Osteocyte (in vitro differentiated cells): ENCODE data around the gene HSPB1. TPM values are rescaled to one million over a fixed set of nuclear protein-coding genes. Genes with fewer than 3 reads are reported as not detected.

Experiments used
- DNase-seq: peaks from one replicate; pipeline ENCODE4 v3.0.0; 2021; ENCODE audit warnings: mixed read lengths; ENCODE audit not compliant: unreplicated experiment; ENCODE audit errors: extremely low spot score
- H3K27ac Mint-ChIP-seq: one replicate; pipeline ENCODE4 v1.8.0; 2021; ENCODE audit warnings: mild to moderate bottlenecking, mixed read lengths; ENCODE audit not compliant: unreplicated experiment
- H3K27me3 Mint-ChIP-seq: one replicate; pipeline ENCODE4 v1.8.0; 2021; ENCODE audit warnings: mixed read lengths; ENCODE audit not compliant: unreplicated experiment
- H3K36me3 Mint-ChIP-seq: one replicate; pipeline ENCODE4 v1.8.0; 2021; ENCODE audit warnings: mixed read lengths; ENCODE audit not compliant: unreplicated experiment
- H3K4me1 Mint-ChIP-seq: one replicate; pipeline ENCODE4 v1.8.0; 2021; ENCODE audit warnings: mixed read lengths; ENCODE audit not compliant: unreplicated experiment
- H3K4me3 Mint-ChIP-seq: one replicate; pipeline ENCODE4 v1.8.0; 2021; ENCODE audit warnings: mild to moderate bottlenecking, moderate library complexity, mixed read lengths; ENCODE audit not compliant: unreplicated experiment
- H3K9me3 Mint-ChIP-seq: one replicate; pipeline ENCODE4 v1.8.0; 2021; ENCODE audit warnings: mixed read lengths; ENCODE audit not compliant: unreplicated experiment
- total RNA-seq: library from RNA; stranded (reverse); gene quantifications from 2 replicates; pipeline ENCODE4 v1.2.1, GENCODE V29; 2021
- TF ChIP-seq, protein P1 (sequence below): fragments of 200-600 bp; sonication (generic); IDR thresholded peaks from 2 replicates; pipeline ENCODE4 v1.5.0; 2021; ENCODE audit warnings: antibody characterized with exemption, mild to moderate bottlenecking, moderate library complexity

The HSPB1 gene
- total RNA-seq, 1 donor from 2014 or later, result 251 TPM

DNA sequence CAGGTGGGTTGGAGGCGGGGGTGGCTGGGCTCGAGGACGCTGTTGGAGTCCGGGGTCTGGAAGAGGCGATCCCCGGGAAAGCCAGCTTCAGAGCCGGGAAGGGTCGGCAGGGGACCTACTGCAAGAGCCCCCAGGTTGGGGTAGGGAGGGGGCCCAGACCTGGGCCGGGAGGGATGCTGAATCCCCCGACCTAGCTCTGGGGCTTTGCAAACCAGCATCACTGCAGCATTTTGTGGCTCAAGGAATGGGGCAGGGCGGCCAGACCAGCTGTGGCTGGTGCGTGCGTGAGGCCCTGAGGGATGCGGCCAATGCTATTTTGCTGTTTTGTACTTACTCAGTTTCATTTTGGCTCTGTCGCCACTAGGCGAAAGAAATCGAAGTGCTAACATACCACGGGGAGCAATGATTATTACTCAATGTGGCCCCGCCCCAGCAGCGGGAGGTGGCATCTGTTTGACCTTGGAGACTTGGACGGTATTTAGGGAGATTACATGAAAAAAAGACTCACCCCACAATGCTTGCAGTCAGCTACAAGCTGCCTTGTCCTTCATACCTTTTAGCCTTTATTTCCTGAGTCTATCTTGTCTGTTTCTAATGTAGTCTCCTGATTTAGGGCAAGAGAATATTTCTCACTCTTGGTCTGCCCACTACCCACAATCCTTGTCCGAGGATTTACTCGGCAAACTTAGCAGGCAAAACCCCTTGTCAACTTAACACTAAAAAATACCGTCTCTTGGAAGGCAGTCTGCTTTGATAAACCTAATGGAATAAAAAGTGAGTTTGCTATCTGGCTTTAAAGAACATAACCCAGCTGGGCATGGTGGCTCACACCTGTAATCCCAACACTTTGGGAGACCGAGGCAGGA lies 16.2 kb downstream of the HSPB1 start:
- TF ChIP-seq, protein P1, sequence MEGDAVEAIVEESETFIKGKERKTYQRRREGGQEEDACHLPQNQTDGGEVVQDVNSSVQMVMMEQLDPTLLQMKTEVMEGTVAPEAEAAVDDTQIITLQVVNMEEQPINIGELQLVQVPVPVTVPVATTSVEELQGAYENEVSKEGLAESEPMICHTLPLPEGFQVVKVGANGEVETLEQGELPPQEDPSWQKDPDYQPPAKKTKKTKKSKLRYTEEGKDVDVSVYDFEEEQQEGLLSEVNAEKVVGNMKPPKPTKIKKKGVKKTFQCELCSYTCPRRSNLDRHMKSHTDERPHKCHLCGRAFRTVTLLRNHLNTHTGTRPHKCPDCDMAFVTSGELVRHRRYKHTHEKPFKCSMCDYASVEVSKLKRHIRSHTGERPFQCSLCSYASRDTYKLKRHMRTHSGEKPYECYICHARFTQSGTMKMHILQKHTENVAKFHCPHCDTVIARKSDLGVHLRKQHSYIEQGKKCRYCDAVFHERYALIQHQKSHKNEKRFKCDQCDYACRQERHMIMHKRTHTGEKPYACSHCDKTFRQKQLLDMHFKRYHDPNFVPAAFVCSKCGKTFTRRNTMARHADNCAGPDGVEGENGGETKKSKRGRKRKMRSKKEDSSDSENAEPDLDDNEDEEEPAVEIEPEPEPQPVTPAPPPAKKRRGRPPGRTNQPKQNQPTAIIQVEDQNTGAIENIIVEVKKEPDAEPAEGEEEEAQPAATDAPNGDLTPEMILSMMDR, result peak; percentile 53
- H3K4me1 Mint-ChIP-seq, result peaks cover 25% of the 10 kb centered on the region
- no peaks in the 10 kb centered on the region for H3K27me3 Mint-ChIP-seq
- no peaks in the 10 kb centered on the region for H3K36me3 Mint-ChIP-seq
- DNase-seq, result peak; percentile 88
- H3K27ac Mint-ChIP-seq, result peak overlapping the region; percentile 98
- no peaks in the 10 kb centered on the region for H3K9me3 Mint-ChIP-seq
- peak overlapping the region; percentile 90 for H3K4me3 Mint-ChIP-seq

DNA sequence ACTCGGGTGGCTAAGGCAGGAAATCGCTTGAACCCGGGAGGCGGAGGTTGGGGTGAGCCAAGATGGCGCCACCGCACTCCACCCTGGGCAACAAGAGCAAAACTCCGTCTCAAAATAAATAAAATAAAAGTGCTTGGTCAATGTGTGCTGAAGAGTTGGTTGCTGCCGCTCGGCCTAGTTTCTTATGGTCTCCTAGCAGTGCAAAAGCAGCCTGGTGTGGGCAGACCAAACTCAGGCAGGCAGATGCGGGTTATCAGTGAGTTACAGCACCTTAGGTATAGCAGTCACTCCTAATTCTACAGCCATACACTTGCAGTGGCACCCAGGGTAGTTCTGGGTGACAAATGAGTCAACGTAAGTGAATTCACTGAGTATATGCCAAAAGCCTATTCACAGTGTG lies 22.6 kb downstream of the HSPB1 start:
- Mint-ChIP-seq H3K27me3 (no peaks in the 10 kb centered on the region), H3K9me3 (no peaks in the 10 kb centered on the region), H3K27ac (no peak overlapping the region), H3K36me3 (peaks cover 33% of the 10 kb centered on the region), H3K4me3 (no peak overlapping the region), H3K4me1 (peaks cover 12% of the 10 kb centered on the region)
- TF ChIP-seq, protein P1, result no peak
- no peak for DNase-seq

DNA sequence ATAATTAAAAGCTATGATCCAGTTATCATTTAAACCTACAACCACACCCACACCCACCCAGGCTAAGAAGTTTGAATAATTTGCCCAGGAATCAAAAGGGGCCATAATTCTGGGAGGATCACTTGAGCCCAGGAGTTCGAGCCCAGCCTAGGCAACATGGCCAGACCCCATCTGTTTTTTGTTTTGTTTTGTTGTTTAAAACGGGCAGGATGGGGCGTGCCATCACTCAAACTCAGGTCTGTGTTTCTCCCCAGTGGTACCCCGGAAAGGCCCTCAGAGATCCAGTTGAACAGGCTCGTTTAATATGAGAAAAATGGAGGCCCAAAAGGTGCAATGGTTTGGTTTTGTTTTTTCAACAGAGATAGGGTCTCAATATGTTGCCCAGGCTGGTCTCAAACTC lies 23.3 kb downstream of the HSPB1 start:
- H3K4me1 Mint-ChIP-seq, result peaks cover 12% of the 10 kb centered on the region
- H3K27ac Mint-ChIP-seq, result no peak overlapping the region
- DNase-seq, result no peak
- H3K9me3 Mint-ChIP-seq, result no peaks in the 10 kb centered on the region
- peaks cover 34% of the 10 kb centered on the region for H3K36me3 Mint-ChIP-seq
- no peak overlapping the region for H3K4me3 Mint-ChIP-seq
- TF ChIP-seq, protein P1, result no peak
- no peaks in the 10 kb centered on the region for H3K27me3 Mint-ChIP-seq

DNA sequence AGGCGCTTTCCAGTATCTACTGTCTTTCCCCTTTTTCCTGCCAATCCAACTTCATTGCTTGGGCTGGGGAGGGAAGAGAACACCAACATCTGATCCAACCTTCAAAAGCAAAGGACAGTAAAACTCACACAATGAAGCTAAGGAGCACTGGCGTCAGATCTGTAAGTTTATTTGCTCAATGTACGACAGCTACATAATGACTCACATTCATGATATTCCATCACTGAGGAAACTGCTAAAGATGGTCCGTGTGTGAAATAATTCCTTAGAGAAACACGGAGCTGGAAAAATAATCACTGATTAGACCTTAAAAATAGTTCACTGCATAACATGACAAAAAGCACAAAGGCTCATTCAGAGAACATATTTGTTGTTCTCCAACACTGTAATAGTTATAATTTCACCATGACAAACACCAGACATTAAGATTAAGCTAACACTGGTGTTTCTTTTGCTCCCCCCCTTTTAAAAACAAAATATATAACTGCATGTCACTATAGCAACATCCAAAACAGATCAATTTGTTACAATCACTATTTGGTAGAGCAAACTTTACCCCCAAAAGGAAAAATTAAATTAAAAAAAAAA lies 24.3 kb downstream of the HSPB1 start:
- no peak for DNase-seq
- Mint-ChIP-seq H3K4me3 (no peak overlapping the region), H3K36me3 (peaks cover 34% of the 10 kb centered on the region), H3K4me1 (peaks cover 12% of the 10 kb centered on the region), H3K9me3 (no peaks in the 10 kb centered on the region), H3K27ac (peak overlapping the region; percentile 75), H3K27me3 (no peaks in the 10 kb centered on the region)
- TF ChIP-seq, protein P1, result no peak

DNA sequence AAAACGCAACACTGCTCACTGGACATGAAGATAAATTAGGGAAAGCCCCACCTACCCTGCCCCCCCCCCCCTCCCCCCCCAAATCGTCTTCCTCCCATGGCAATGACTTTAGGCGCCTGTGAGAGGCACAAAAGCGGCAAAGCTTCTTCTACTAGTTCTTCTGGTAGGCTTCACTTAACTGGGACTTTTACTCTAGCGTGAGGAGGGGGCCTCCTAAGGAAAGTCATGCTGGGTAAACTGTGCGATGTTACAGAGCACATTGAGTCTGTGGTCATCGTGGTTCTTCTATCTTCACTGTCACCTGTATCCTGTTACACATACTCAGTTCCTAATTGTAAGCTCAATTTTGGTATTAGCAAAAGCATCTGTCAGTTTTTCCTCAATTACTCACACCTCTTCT lies 25.1 kb downstream of the HSPB1 start:
- DNase-seq, result no peak
- peaks cover 34% of the 10 kb centered on the region for H3K36me3 Mint-ChIP-seq
- no peaks in the 10 kb centered on the region for H3K9me3 Mint-ChIP-seq
- H3K4me3 Mint-ChIP-seq, result no peak overlapping the region
- H3K27me3 Mint-ChIP-seq, result no peaks in the 10 kb centered on the region
- TF ChIP-seq, protein P1, result no peak
- peaks cover 19% of the 10 kb centered on the region for H3K4me1 Mint-ChIP-seq
- no peak overlapping the region for H3K27ac Mint-ChIP-seq
